Neural progenitor cell (in vitro differentiated cells): ENCODE data around the gene FFAR1. TPM values are rescaled to one million over a fixed set of nuclear protein-coding genes. Genes with fewer than 3 reads are reported as not detected.

Experiments used
- DNase-seq: peaks from one replicate; pipeline ENCODE4 v3.0.0-alpha.2; 2016; ENCODE audit warnings: low spot score
- H2AFZ ChIP-seq: fragments of 200-600 bp; sonication (generic); replicated peaks from 2 replicates; pipeline ENCODE4 v1.6.1; 2016; ENCODE audit warnings: antibody characterized with exemption
- H3F3A ChIP-seq: fragments of 200-600 bp; sonication (generic); 2 replicates; pipeline ENCODE4 v1.6.1; 2016; ENCODE audit warnings: antibody characterized with exemption, low read depth
- H3K27ac ChIP-seq: fragments of 200-600 bp; sonication (generic); 2 replicates; pipeline ENCODE4 v1.5.1; 2016; ENCODE audit warnings: mild to moderate bottlenecking
- H3K27me3 ChIP-seq: fragments of 200-600 bp; sonication (generic); 2 replicates; pipeline ENCODE4 v1.6.1; 2016; ENCODE audit warnings: mild to moderate bottlenecking, moderate library complexity
- H3K36me3 ChIP-seq: fragments of 200-600 bp; sonication (generic); 2 replicates; pipeline ENCODE4 v1.5.1; 2016
- H3K4me1 ChIP-seq: fragments of 200-600 bp; sonication (generic); 2 replicates; pipeline ENCODE4 v1.6.1; 2016; ENCODE audit warnings: mixed run types
- H3K4me2 ChIP-seq: fragments of 200-600 bp; sonication (generic); 2 replicates; pipeline ENCODE4 v1.6.1; 2016
- H3K4me3 ChIP-seq: fragments of 200-600 bp; sonication (generic); 2 replicates; pipeline ENCODE4 v1.5.1; 2016
- H3K79me2 ChIP-seq: fragments of 200-600 bp; sonication (generic); 2 replicates; pipeline ENCODE4 v1.6.1; 2016; ENCODE audit warnings: low read depth
- H3K9ac ChIP-seq: fragments of 200-600 bp; sonication (generic); 2 replicates; pipeline ENCODE4 v1.6.1; 2016
- H3K9me3 ChIP-seq: fragments of 200-600 bp; sonication (generic); 2 replicates; pipeline ENCODE4 v1.5.1; 2016; ENCODE audit warnings: low read depth
- H4K20me1 ChIP-seq: fragments of 200-600 bp; sonication (generic); 2 replicates; pipeline ENCODE4 v1.6.1; 2016; ENCODE audit warnings: low read depth
- H3K27ac Mint-ChIP-seq: 3 replicates; pipeline ENCODE4 v1.8.0; 2021; ENCODE audit warnings: mixed read lengths
- H3K27me3 Mint-ChIP-seq: 2 replicates; pipeline ENCODE4 v1.8.0; 2022; ENCODE audit warnings: low read depth, mild to moderate bottlenecking, inconsistent platforms, moderate library complexity, mixed read lengths; ENCODE audit not compliant: insufficient read depth
- H3K36me3 Mint-ChIP-seq: 3 replicates; pipeline ENCODE4 v1.8.0; 2021; ENCODE audit warnings: mixed read lengths
- H3K4me1 Mint-ChIP-seq: 3 replicates; pipeline ENCODE4 v1.8.0; 2021; ENCODE audit warnings: mixed read lengths
- H3K4me3 Mint-ChIP-seq: 3 replicates; pipeline ENCODE4 v1.8.0; 2021; ENCODE audit warnings: mild to moderate bottlenecking, moderate library complexity, mixed read lengths
- H3K9me3 Mint-ChIP-seq: 3 replicates; pipeline ENCODE4 v1.8.0; 2020; ENCODE audit warnings: mixed read lengths
- EZH2 ChIP-seq: fragments of 200-600 bp; sonication (generic); IDR thresholded peaks from 2 replicates; pipeline ENCODE4 v1.6.1; 2017; ENCODE audit warnings: antibody characterized with exemption, mild to moderate bottlenecking, moderate library complexity
- EZH2phosphoT487 ChIP-seq: fragments of 200-600 bp; sonication (generic); IDR thresholded peaks from 2 replicates; pipeline ENCODE4 v1.6.1; 2017; ENCODE audit warnings: antibody characterized with exemption
- total RNA-seq: library from RNA; depleted of rRNA; stranded (reverse); fragments of >200 nt; gene quantifications from 2 replicates; pipeline ENCODE4 v1.2.3, GENCODE V29; 2015; ENCODE audit warnings: low replicate concordance
- TF ChIP-seq, protein P1 (sequence below): fragments of 200-600 bp; sonication (generic); IDR thresholded peaks from 2 replicates; pipeline ENCODE4 v1.5.1; 2017; ENCODE audit warnings: antibody characterized with exemption, mild to moderate bottlenecking

Gene FFAR1
- total RNA-seq, 1 donor from 2014 or later = not detected

DNA sequence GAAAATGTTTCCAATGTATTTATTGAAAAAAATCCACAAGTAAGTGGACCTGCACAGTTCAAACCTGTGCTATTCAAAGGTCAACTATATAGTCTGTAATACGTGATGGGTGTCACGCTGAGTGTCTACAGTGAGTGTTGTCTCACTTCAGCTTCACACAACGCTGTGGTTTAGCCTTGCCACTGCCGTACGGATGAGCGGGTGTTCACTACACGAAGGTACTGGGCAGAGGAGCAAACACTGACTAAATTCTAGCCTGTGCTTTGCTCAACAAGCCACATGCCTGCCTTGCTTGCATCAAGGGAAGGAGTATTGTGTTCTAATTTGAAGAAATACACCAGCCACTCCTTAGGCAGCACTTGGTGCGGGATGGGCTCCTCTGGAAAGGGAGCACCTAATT, 7.2 kb downstream of the FFAR1 start:
- DNase-seq = no peak
- Mint-ChIP-seq H3K27me3 (peaks cover 2% of the 10 kb centered on the region), H3K9me3 (no peaks in the 10 kb centered on the region), H3K4me1 (peaks cover 5% of the 10 kb centered on the region), H3K36me3 (no peaks in the 10 kb centered on the region), H3K27ac (peak overlapping the region; percentile 32), H3K4me3 (no peak overlapping the region)
- Histone ChIP-seq H3F3A (no peaks in the 10 kb centered on the region), H3K9ac (no peak overlapping the region), H3K9me3 (no peaks in the 10 kb centered on the region), H3K79me2 (no peaks in the 10 kb centered on the region), H4K20me1 (no peaks in the 10 kb centered on the region), H3K4me1 (no peaks in the 10 kb centered on the region), H3K36me3 (no peaks in the 10 kb centered on the region), H3K27ac (no peak overlapping the region), H3K4me3 (no peak overlapping the region), H2AFZ (no peak overlapping the region), H3K4me2 (no peak overlapping the region), H3K27me3 (peaks cover 7% of the 10 kb centered on the region)
- TF ChIP-seq EZH2phosphoT487 (no peak), EZH2 (no peak)
- TF ChIP-seq, protein P1, sequence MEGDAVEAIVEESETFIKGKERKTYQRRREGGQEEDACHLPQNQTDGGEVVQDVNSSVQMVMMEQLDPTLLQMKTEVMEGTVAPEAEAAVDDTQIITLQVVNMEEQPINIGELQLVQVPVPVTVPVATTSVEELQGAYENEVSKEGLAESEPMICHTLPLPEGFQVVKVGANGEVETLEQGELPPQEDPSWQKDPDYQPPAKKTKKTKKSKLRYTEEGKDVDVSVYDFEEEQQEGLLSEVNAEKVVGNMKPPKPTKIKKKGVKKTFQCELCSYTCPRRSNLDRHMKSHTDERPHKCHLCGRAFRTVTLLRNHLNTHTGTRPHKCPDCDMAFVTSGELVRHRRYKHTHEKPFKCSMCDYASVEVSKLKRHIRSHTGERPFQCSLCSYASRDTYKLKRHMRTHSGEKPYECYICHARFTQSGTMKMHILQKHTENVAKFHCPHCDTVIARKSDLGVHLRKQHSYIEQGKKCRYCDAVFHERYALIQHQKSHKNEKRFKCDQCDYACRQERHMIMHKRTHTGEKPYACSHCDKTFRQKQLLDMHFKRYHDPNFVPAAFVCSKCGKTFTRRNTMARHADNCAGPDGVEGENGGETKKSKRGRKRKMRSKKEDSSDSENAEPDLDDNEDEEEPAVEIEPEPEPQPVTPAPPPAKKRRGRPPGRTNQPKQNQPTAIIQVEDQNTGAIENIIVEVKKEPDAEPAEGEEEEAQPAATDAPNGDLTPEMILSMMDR = no peak

DNA sequence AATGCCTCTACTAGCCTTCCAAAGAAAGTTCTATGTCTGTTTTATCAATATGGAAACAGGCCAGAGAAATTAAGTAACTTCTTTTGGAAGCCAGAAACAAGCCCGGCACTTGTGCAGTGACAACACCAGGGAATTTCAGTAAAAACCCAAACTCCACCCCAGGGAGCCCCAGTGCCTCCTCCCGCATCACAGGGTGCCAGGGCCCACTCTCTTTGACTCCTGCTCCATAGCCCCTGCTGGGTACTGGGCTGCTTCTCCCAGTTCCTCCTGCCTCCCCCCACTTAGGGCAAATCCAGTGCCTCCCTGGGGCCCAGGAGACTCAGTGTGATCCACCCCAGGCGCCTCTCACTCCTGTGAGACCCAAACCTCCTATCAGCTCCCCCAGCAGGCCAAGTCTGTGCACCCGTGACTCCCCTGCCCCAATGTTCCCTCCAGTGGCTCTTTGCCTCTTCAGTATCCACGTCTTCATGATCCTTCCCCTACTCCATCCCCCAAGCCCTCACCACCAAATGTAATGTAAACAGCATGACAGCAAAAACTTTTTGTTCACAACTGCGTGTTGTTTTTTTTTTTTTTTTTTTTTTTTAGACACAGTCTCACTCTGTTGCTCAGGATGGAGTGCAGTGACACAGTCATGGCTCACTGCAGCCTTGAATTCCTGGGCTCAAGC, 8.2 kb downstream of the FFAR1 start:
- H3K9me3 Mint-ChIP-seq = no peaks in the 10 kb centered on the region
- H3K27ac ChIP-seq = no peak overlapping the region
- peaks cover 5% of the 10 kb centered on the region for H3K27me3 ChIP-seq
- no peaks in the 10 kb centered on the region for H3K79me2 ChIP-seq
- H2AFZ ChIP-seq = no peak overlapping the region
- H3K36me3 Mint-ChIP-seq = no peaks in the 10 kb centered on the region
- no peak overlapping the region for H3K27ac Mint-ChIP-seq
- H3K9me3 ChIP-seq = no peaks in the 10 kb centered on the region
- no peaks in the 10 kb centered on the region for H3K4me1 ChIP-seq
- no peak for DNase-seq
- no peak overlapping the region for H3K4me3 ChIP-seq
- H3F3A ChIP-seq = no peaks in the 10 kb centered on the region
- TF ChIP-seq EZH2 = no peak
- no peak for TF ChIP-seq EZH2phosphoT487
- TF ChIP-seq, protein P1 = no peak
- no peak overlapping the region for H3K4me3 Mint-ChIP-seq
- H3K4me2 ChIP-seq = no peak overlapping the region
- H3K9ac ChIP-seq = no peak overlapping the region
- no peaks in the 10 kb centered on the region for H4K20me1 ChIP-seq
- H3K27me3 Mint-ChIP-seq = peaks cover 2% of the 10 kb centered on the region
- H3K36me3 ChIP-seq = no peaks in the 10 kb centered on the region
- H3K4me1 Mint-ChIP-seq = peaks cover 5% of the 10 kb centered on the region

DNA sequence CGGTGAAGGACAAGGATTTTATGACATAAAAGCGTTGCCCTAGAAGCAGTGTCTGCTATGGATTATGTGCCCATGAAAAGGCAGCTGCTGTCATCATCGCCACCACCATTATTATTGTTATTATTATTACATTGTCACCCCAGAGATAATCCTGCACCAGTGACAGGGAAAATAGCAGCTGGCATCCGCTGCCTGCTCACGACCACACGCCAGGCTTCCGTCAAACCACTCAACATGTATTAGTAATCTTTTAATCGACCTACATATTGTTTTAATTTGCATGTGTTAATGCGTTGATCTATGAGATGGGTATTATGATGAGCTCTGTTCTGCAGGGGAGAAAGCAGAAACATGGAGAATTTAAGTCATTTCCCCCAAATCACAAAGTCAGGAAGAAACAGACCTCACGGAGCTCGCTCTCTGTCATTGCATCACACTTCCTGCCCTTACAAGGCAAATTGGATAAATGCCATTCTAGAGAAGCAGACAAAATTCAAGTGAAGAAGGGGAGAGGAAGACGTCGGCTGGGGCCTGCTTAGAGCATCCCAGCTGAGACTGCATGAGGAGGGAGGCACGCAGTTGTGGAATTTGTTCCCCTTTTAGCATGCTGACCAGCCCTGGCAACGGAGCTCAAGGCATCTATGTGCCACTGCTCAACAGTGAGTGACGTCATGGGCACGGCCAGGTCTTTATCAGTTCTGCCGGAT, 10.3 kb downstream of the FFAR1 start, which contains the start of gene FFAR3:
TSS of gene FFAR3 (plus strand) at position 594 of the 707 bp plus-strand sequence. CDS start 431 bp downstream, outside the sequence.
- no peak for DNase-seq
- peaks cover 3% of the 10 kb centered on the region for H3K27me3 ChIP-seq
- Mint-ChIP-seq H3K27me3 (no peaks in the 10 kb centered on the region), H3K4me1 (no peaks in the 10 kb centered on the region), H3K27ac (no peak within 1 kb of the TSS), H3K36me3 (no peaks in the 10 kb centered on the region), H3K4me3 (no peak within 1 kb of the TSS), H3K9me3 (no peaks in the 10 kb centered on the region)
- H3K36me3 ChIP-seq = no peaks in the 10 kb centered on the region
- no peak within 1 kb of the TSS for H3K4me2 ChIP-seq
- H3K4me1 ChIP-seq = no peaks in the 10 kb centered on the region
- no peak within 1 kb of the TSS for H3K27ac ChIP-seq
- TF ChIP-seq EZH2phosphoT487 = no peak
- TF ChIP-seq, protein P1 = no peak
- no peak for TF ChIP-seq EZH2
- H3K9ac ChIP-seq = no peak within 1 kb of the TSS
- no peaks in the 10 kb centered on the region for H3K9me3 ChIP-seq
- no peaks in the 10 kb centered on the region for H3K79me2 ChIP-seq
- H2AFZ ChIP-seq = no peak within 1 kb of the TSS
- no peaks in the 10 kb centered on the region for H4K20me1 ChIP-seq
- no peaks in the 10 kb centered on the region for H3F3A ChIP-seq
- no peak within 1 kb of the TSS for H3K4me3 ChIP-seq
